Activated CD4-positive, alpha-beta T cell treated with anti-CD3 and anti-CD28 coated beads, Interleukin-10, Interleukin-2, amounts not matched to agents 100 ng/mL and 50 ng/mL, durations not matched to agents 16 hours and 8 hours (primary cell): ENCODE results near the gene ENPP6.
"Not testable (repeated sequence)": the region's sequence is repeated elsewhere in the genome, so short reads cannot be mapped to it uniquely, and the experiment has no call there.

Experiments used
- DNase-seq: peaks from one replicate; pipeline ENCODE4 v3.0.0-alpha.2; 2020

Gene ENPP6

GRCh38 chr4:184234155-184234554 lies 16.5 kb upstream of the ENPP6 start:
- peak; percentile 37 for DNase-seq

GRCh38 chr4:184232975-184233374 lies 15.3 kb upstream of the ENPP6 start:
- no peak for DNase-seq

DNA sequence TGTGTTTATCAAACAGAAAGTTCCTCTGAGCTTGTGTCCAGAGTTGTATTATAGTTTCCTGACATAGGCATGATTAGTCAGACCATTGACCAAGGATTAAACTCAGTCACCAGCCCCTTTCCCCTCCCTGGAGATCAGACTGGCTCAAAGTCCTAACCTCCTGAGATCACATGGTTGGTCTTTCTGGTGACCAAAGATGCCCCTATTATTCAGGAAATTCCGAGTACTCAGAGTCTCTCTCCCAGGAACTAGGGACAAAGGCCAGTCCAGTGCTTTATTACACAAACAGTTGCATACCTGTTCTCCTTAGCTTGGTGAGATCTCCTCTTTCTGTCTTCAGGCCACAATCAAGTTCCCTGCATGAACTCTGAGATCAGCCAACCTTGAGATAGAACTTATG lies 14.5 kb upstream of the ENPP6 start:
- DNase-seq, result no peak

DNA sequence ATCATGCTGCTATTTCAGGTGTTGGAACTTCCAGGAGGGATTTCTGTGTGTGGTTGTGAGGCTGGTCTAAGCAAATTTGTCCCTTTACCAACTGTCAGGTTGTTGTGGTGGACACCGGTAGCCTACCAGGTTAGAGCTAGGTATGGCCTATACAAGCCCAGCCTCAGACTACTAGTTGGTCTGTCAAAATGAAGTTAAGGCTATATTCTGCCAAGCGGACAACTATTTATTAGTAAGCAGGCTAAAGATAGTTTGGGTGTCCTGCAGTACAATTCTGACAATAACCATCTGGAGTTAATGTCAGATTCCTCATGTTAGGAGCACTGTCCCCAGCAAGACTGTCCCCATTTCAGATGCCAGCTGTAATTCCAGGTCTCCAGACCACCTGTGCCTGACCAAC lies 13.9 kb upstream of the ENPP6 start:
- DNase-seq, result no peak

DNA sequence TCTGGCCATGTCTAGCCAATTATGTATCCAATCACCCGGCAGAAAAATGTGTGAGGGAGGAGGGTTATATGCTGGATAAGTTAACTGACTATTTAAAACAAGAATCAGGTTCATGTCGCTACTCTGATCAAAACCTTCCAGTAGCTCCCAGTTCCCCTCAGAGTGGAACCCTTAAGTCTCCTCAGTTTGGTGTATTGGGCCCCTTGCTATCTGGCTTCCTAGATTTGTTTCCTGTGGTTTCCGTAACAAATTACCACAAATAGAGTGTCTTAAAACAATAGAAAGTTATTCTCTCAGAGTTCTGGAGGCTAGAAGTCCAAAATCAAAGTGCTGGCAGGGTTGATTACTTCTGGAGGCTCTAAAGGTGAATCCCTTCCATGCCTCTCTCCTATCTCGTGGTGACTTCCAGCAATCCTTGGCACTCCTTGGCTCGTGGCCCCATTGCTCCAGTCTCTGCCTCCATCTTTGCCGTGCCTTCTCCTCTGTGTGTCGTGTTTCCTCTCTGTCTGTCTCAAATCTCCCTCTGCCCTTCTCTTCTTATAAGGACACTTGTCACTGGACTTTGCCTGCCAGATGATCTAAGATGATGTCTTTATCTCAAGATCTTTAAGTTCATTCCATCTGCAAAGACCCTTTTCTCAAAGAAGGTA lies 10.5 kb upstream of the ENPP6 start:
- no peak for DNase-seq

DNA sequence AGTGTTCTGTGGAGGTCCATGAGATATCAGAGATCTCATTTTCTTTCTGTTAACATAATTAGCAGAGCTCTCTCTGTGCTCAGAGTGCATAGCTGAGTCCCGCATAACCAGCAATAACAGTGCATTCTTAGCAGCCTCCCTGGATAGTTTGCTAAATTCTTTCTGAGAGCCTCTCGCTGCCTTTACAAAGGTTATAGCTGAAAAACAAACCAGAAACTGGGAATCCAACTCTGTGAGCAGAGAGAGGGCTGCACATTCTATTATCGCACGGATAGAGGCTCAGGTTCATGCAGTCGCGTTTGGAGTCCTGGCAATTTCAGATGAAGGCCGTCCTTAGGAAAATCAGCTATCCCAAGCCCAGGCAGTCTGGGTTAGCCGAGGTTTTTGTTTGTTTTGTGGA lies 1.2 kb downstream of the ENPP6 start:
- no peak for DNase-seq

GRCh38 chr4:184215709-184216328 lies 1.9 kb downstream of the ENPP6 start:
- no peak for DNase-seq

GRCh38 chr4:184214931-184215330 lies 2.7 kb downstream of the ENPP6 start:
- no peak for DNase-seq

DNA sequence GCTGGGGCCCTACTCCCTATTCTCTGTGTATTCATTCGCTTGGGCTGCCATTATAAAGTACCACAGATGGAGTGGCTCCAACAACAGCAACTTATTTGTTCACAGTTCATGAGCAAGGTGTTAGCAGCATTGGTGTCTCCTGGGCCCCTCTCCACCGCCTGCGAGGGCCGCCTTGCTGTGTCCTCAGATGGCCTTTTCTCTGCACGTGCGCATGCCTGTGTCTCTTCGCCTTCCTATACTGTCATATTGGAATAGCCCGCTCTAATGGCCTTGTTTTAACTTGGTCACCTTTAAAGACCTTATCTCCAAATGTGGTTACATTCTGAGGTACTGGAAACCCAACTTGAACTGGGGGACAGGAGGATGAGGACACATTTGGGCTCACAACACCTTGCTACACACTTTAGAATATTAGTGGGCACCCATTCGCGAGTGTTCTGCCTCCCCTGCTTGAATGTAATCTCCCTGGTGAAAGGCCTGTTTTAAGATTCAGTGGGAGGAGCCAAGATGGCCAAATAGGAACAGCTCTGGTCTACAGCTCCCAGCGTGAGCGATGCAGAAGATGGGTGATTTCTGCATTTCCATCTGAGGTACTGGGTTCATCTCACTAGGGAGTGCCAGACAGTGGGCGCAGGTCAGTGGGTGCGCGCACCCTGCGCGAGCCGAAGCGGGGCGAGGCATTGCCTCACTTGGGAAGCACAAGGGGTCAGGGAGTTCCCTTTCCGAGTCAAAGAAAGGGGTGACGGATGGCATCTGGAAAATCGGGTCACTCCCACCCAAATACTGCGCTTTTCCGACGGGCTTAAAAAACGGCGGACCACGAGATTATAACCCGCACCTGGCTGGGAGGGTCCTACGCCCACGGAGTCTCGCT lies 9.7 kb downstream of the ENPP6 start:
- DNase-seq, result not testable (repeated sequence)

- DNase-seq, result no peak
Measured at GRCh38 chr4:184205243-184205642, 12.4 kb downstream of the ENPP6 start.

DNA sequence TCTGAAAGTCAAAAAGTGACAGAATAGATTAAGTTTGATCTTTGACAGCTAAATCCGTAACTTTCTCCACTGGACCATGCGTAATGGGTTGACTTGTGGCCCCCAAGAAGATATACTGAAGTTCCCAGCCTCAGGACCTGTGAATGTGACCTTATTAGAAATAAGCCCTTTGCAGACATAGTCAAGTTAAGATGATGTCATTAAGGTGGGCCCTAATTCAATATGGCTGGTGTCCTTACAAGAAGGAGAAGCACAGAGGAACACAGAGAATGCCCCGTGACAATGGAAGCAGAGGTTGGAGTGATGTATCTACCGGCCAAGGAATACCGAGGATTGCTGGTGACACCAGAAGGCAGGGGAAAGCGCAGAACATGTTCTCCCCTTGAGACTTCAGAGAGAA lies 14.4 kb downstream of the ENPP6 start:
- DNase-seq, result no peak

DNA sequence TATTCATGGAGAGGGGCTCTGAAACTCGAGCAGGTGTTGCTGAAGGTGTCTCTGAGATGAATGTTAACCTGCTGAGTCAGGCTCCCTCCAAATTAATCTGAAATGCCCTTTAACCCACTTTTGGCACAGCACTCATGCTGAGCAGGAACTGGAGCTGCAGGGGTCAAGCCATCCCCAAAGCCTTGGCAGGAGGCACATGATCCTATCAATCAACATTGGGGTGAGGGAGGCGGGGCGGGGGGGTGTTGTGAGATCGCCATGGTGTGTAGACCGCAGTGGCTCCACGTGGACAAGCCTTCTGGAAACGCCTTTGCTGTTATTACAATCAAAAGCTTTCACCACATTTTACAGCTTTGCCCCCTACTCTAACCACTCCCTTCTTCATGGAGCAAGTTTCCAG lies 16.5 kb downstream of the ENPP6 start:
- no peak for DNase-seq

GRCh38 chr4:184200296-184200695 lies 17.4 kb downstream of the ENPP6 start:
- DNase-seq, result no peak

DNA sequence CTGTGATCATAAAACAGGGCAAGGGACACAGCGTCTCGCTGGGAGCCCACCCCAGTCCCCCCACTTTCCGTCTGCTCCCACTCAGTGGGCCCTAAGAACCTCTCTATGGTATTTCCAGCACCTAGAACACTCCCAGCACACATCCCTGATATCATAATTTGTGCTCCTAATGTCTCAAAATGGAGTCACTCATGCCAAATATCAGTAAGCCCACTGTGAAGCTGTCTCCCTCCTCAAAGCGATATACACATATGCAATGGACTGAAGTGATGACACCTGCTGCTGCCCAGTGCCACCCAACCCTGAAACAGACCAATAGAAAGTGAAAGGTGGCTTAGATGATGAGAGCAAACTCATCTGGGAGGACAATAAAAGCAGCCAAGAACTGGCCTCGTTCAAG lies 17.9 kb downstream of the ENPP6 start:
- no peak for DNase-seq

DNA sequence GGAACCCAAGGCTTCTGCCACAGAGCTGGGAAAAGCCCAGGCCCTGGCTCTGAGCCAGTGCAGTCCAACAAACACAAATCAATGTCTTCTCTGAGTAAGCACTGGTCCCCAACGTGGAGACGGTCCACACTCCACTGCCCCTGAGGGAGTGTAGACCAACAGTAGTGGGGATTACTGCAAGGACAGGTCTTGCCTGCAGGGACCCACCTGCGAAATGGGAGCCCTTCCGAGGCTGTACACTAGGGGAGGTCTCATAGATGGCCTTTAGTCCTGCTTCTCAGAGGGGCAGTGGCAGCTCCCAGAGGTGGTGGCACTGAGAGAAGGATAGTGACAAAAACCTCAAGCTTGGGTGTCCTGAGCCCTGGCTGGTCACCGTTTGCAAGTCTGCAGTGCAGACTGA lies 19.5 kb downstream of the ENPP6 start:
- no peak for DNase-seq

- DNase-seq, result no peak
Measured at GRCh38 chr4:184197536-184198082, 20.1 kb downstream of the ENPP6 start.

GRCh38 chr4:184196730-184197385 lies 20.8 kb downstream of the ENPP6 start:
- no peak for DNase-seq

DNA sequence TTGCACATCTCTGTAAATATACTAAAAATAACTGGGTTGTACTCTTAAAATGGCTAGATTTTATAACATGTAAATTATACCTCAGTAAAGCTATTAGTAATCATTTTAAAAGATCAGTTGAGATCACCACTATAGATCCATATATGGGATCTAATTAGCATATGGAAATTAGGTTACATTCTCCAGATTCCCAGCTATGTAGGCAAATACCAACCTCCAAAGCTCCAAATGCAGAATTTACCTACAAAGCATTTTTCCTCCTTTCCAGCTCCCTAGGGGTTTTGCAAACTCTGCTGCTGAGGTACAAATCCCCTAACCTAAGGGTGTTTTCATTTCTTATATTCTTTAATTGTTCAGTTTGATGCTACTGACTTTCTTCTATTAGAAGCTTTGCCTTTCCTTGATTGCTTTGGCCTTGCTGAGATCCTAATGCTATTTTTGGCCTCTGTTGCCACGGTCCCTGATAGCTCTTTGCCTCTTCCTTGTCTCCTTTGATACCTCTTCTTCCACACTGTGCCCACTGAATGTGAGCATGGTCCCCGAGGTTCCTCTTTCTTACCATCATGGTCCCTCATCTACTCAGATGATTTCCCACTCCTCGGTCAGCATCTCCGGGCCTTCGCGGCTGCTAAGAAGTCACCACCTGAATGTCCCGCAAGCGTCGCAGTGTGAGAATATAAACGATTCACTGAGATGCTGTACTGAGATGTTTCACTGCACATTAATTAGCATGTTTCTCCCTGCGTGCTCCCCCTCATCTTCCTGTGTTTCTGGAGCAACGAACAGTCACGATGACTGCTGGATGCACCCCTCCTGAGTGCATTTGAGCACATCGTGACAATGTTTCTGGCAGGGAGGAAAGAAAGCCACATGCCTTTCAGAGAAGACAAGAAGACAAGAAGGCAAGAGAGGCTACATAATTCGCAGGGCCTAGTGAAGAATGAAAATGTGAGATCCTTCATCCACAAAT lies 23.8 kb downstream of the ENPP6 start:
- no peak for DNase-seq

GRCh38 chr4:184192933-184193332 lies 24.7 kb downstream of the ENPP6 start:
- no peak for DNase-seq

DNA sequence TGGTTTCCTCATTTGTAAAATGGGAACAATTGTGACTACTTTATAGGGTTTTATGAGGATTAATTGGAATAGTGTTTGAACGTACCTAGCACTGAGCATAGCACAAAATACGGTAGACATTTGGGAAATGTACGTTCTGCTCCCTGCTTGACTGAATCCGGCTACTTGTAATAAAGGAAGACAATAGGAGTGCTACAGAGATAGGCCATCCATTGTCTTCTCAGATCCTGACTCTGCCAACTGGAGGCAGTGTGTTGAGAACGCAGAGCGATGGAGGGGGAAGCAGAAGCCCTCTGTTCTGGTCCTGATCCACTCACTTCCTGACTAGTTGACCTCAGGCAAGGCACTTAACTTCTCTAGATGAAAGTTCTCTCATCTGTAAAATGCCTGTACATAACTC lies 26.4 kb downstream of the ENPP6 start:
- no peak for DNase-seq

GRCh38 chr4:184190711-184191110 lies 27.0 kb downstream of the ENPP6 start:
- no peak for DNase-seq

DNA sequence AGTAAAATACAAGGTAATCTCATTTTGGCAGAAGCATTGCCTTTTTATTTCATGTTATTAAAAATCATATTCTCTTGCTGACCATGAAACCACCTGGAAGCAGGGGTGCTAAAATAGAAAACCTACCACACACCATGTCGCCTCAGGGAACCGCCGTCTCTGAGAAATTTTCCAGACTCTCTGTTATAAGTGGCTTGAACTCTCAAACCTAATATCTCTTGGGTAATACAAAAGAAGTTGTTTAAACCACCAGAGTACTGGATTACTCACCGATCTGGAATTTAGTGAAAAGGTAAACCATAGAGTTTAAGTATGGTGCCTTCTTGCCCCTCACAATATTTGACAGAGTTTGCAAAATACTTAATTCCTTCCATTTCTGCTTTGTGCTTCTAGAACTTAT lies 27.7 kb downstream of the ENPP6 start:
- DNase-seq, result no peak
